GM13977 (cell line): ENCODE measurements around the gene DCLK1.

Experiments
- DNase-seq: peaks from one replicate; pipeline ENCODE4 v3.0.0; 2012; ENCODE audit warnings: low spot score
- CTCF ChIP-seq: IDR thresholded peaks from 2 replicates; pipeline ENCODE4 v1.5.1; 2012; ENCODE audit warnings: mild to moderate bottlenecking, control low read depth; ENCODE audit not compliant: insufficient read depth; ENCODE audit errors: extremely low read depth, missing control alignments
- in situ Hi-C: fragments of 300-500 bp; cut with MboI; formaldehyde crosslinking; loops from one replicate; pipeline ENCODE4 v1.12.0; 2022; ENCODE audit warnings: low sequenced_read_pairs, low pct_unique_long_range_greater_than_20kb, mixed read lengths, inconsistent platforms; ENCODE audit not compliant: unreplicated experiment

Gene DCLK1

GRCh38 chr13:35957241-35957731 lies 173.9 kb downstream of the DCLK1 start:
- DNase-seq = no peak
- no peak for TF ChIP-seq CTCF
- in situ Hi-C loops = no loop called here

GRCh38 chr13:35956074-35956473 lies 175.1 kb downstream of the DCLK1 start:
- in situ Hi-C loops = no loop called here
- no peak for DNase-seq
- TF ChIP-seq CTCF = no peak

- no peak for TF ChIP-seq CTCF
- DNase-seq = no peak
- in situ Hi-C loops = no loop called here
Observed at GRCh38 chr13:35954207-35954560, 177.0 kb downstream of the DCLK1 start.

GRCh38 chr13:35953537-35954206 lies 177.5 kb downstream of the DCLK1 start:
- TF ChIP-seq CTCF = peak; percentile 29
- in situ Hi-C loops = no loop called here
- DNase-seq = no peak

- TF ChIP-seq CTCF = no peak
- in situ Hi-C loops = no loop called here
- no peak for DNase-seq
Observed at GRCh38 chr13:35947315-35947714, 183.9 kb downstream of the DCLK1 start.

- in situ Hi-C loops = no loop called here
- no peak for DNase-seq
- no peak for TF ChIP-seq CTCF
Observed at GRCh38 chr13:35945368-35945767, 185.8 kb downstream of the DCLK1 start.
